Measurements from ENCODE around the gene COL26A1.
"Not testable (repeated sequence)": the region's sequence is repeated elsewhere in the genome, so short reads cannot be mapped to it uniquely, and the experiment has no call there.

COL26A1 gene

DNA sequence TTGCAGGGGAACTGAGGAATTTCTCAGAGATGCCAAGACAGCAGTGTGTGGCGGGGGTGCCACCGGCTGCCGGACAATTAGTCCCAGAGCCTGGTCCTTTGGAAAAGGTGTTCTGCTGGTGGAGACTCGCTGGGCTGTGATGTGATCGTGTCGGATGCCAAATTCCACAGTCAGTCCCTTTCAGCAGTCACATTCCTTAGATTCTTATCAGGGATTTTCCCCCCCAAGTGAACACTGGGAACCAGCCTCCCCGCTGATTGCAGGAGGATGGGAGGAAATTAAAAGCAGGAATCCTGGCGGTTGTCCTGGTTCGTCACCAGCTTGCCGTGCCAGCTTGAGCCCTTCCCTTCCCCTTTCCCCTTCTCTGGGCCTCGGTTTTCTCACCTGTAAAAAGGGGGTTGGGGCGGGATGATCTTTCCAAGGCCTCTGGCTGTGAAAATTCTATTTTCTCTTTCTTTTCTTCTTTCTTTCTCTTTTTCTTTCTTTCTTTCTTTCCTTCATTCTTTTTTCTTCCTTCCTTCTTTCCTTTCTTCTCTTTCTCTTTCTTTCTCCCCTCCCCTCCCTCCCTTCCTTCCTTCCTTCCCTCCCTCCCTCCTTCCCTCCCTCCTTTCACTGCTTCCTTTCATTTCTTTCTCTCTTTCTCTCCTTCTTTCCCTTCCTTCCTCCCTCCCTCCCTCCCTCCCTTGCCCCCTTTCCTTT, 39.6 kb downstream of the COL26A1 start:
- no peak for DNase-seq (ENCODE audit: low read depth)

DNA sequence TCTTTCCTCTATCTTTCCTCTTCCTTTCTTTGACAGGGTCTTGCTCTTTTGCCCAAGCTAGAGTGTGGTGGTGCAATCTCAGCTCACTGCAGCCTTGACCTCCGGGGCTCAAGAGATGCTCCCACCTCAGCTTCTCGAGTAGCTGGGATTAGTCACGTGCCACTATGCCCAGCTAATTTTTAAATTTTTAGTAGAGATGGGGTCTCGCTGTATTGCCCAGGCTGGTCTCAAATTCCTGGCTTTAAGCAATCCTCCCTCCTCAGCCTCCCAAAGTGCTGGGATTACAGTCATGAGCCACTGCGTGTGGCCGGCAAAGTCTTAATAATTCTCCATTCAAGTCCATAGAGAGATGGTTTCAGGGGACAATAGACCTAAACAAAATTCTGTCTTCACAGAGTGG, 40.2 kb downstream of the COL26A1 start:
- DNase-seq (ENCODE audit: low read depth), result no peak

DNA sequence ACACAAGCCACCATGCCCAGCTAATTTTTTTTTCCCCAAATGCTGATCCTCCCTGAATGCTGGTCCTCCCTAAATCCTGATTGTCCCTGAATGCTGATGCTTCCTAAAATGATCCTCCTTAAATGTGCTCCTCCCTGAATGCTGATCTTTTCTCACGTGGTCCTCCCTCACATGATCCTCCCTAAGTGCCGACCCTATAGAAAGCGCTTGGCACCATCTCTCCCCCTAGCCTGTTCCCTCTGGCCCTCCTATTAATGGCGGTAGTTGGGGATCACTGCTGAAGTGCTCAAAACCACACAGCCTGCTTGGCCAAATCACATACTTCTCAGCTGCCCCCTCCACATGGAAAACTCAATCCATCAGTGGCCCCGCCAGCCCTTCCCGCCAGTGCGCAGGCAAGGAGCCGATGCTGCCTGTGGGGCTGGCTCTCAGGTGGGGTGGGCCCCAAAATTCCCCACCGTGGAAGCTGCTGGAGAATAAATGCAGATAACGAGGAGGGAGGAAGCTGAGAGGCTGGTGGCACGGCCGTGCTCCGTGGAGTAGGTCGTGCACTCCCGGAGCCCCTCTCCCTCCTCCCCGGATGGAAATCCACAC, 42.9 kb downstream of the COL26A1 start:
- DNase-seq (ENCODE audit: low read depth), result no peak

DNA sequence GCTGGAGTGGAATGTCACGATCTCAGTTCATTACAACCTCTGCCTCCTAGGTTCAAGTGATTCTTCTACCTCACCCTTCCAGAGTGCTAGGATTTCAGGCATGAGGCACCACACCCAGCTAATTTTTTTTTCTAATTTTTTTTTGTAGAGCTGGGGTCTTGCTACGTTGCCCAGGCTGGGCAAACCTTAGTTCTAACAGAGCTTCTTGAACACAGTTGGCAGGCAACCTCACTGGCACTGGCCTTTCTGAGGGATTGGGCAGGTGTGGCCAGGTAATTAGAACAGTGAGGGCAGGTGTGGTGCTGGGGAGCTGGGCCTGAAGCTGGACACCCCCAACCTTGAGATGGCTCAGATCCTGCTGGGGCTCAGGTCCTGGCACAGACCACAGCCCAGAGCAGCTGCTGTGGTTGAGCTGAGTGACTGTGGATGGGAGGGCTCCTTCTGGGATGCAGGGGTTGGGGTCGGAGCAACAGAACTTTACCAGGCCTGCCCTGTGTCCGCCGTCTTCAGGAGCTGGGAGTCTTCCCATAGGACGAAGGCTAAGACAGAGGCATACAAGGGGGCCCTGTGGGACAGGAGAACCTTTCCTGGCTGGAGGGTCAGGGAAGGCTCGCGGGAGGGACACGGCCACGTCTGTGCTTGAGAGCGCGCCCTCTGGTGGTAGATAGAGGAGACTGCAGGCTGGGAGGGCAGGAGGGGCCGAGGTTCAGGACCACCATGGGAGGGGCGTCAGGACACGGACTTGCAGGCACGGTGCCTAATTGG, 48.2 kb downstream of the COL26A1 start:
- peak; percentile 10 for DNase-seq (ENCODE audit: low read depth)

DNA sequence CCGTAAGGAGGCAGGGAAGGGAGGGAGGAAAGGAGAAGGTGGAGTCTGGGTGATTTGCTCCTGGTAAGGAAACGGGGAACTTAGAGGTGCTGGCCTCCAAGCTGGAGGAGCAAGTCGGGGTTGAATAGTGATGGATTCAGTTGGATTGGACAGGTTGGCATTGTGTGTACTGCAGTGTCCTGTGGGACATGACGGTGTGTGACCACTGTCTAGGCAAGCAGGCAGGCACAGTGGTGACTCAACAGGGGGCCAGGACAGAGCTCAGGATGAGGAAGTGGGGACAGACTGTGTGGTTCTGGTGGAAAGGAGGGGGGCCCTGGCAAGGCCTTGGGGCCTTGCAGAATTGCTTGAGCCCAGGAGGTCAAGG, 48.8 kb downstream of the COL26A1 start:
- DNase-seq (ENCODE audit: low read depth), result no peak

DNA sequence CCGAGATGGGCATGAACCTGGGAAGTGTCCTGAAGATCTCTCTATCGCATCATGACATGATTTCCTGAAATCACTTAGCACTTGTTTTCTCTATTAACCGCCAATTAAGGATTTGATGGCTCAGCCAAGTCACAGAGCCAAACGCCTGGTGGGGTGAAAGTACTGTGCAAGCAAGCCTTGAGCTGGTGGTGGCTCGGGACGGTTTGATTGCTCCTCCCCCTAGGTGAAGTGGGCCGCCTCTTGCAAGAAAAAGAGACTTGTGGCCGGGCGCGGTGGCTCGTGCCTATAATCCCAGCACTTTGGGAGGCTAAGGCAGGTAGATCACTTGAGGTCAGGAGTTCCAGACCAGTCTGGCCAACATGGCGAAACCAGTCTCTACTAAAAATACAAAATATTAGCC, 50.3 kb downstream of the COL26A1 start:
- DNase-seq (ENCODE audit: low read depth), result no peak

DNA sequence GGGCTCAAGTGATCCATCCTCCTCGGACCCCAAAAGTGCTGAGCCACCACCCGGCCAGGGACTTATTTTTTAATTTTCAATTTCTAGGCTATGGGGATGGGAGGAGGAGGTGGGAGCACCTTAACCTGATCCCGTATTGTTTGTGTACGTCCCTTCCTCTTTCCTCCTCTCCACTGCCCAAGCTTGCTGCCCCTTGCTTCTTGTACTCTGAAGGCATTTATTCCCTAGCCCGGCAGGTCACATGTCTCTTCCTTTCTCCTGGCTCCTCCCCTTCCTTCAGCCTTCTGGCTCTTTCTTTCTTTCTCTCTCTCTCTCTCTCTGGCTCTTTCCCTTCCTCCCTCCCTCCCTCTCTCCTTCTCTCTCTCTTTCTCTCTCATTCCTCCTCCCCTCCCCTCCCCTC, 56.0 kb downstream of the COL26A1 start:
- no peak for DNase-seq (ENCODE audit: low read depth)

DNA sequence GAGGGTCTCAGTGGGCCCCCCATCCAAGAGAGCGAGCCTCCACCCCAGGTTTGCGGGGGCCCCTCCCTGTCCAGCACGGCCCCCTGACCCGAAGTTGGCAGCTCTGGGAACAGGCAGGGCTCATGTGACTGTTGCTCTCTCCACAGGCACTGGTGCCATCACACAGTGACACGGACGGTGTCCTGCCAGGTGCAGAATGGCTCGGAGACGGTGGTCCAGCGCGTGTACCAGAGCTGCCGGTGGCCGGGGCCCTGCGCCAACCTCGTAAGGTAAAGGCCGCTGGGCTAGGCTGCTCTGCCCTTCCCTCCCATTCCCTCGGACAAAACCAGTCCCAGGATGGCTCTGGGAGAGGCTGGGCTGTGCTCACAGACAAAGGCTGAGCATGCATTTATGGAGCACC, 57.2 kb downstream of the COL26A1 start:
- DNase-seq (ENCODE audit: low read depth), result no peak

DNA sequence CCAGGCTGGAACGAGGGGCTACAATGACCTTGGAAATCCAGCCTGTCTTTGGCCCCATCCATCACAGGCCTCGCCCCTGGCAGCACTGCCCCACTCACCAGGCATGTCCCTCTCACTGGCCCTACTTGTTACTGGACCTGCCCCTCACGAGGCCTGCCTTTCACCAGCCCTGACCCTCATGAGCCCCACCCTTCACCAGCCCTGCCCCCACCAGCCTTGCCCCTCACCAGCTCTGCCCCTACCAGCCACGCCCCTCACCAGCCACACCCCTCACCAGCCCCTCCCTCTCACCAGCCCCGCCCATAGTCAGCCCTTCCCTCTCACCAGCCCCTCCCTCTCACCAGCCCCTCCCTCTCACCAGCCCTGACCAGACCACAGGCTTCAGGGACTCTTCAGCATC, 57.8 kb downstream of the COL26A1 start:
- no peak for DNase-seq (ENCODE audit: low read depth)

DNA sequence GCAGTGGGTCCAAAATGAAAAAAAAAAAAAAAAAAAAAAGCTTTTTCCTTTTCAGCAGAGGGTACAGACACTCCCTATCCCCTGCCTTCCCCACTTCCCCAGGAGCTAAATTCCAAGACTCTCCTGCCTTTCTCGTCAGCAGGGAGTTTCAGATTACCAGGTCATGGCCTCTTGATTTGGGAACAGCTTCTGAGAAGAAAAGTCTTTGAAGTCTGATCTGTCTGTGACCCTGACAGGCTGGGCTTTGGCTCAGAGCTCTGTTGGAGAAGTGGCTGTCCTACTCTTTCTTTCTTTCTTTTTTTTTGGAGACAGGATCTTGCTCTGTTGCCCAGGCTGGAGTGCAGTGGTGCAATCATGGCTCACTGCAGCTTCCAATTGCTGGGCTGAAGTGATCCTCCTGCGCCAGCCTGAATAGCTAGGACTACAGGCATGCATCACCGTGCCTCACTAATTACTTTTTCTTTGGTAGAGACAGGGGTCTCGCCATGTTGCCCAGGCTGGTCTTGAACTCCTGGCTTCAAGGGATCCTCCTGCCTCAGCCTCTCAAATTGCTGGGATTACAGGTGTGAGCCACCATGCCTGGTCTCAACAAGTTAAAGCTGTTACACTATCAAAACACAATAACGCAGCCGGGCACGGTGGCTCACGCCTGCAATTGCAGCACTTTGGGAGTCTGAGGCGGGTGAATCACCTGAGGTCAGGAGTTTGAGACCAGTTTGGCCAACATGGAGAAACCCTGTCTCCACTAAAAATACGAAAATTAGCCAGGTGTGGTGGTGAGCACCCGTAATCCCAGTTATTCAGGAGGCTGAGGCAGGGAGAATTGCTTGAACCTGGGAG, 59.9 kb downstream of the COL26A1 start:
- DNase-seq (ENCODE audit: low read depth), result no peak

DNA sequence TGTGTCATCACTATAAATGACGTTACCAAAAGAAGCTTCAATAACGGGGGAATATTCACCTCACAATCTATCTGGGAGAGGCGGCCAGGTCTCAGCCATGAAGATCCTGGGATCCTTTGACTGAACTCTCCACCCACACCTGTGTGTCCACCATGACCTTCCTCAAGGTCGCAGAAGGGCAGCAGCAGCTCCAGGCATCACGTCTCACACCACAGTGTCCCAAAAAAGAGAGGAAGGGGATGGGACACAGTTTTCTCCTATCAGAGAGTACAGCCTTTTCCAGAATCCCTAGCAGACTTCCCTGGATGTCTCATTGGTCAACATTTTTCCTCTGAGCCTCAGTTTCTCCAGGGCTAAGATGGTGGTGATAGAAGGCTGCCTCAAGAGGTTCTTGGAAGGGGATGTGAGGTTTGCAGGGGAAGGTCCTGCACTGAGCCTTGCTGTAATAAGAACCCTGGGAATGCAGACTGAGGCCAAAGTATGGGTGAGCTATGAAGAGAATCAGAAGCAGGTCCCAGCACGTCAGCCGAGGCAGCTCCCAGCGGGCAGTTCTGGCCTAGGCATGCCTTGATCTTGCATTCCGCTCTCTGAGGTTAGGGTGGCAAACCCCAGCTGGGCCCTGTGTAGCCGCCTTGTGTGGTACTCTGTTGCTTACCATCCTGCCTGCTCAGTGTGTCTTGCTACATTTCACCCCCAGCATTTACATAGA, 63.8 kb downstream of the COL26A1 start:
- no peak for DNase-seq (ENCODE audit: low read depth)

DNA sequence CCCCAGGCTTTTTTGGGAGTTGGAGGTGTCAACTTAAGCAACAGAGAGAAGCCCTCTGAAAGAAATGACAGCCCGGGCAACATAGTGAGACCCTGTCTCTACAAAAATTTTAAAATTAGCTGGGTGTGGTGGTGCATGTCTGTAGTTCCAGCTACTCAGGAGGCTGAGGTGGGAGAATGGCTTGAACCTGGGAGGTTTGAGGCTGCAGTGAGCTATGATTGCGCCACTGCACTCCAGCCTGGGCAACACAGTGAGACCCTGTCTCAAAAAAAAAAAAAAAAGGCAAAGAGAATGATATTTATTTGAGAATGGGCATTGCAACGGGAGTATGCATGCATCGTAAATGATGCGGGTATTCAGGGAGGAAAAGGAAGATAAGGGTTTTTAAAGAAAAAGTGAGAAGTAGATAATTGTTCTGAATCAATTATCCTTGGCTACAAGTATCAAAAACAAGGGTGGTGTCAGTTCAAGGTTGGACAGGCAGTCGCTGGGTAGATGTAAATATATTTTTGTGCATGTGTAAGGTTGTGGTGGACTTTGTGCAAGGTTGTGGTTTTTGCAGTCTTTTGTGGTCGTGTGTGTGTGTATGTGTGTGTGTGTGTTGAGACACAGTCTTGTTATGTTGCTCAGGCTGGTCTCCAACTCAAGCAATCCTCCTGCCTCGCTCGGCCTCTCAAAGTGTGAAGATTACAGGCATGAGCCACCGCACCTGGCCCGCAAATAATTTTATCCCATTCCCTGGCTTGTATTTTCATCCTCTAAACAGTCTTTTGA, 65.6 kb downstream of the COL26A1 start:
- DNase-seq (ENCODE audit: low read depth), result no peak

DNA sequence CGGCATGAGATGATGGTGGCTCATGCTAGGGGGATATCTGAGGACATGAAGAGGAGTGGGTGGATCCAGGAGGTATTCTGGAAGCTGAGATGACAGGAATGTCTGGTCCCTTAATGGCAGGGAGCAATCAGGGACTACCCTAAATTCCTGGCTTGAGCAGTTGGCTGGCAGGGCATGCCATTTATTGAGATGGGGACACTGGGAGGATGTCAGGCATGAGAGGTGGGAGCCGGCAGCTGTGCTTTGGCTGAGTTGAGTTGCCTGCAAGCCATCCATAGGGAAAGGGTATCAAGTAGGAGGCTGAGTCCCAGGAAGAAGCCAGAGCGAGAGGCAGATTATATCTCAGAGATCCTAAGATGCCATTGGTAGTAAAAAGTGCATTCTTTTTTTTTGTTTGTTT, 69.6 kb downstream of the COL26A1 start:
- no peak for DNase-seq (ENCODE audit: low read depth)

DNA sequence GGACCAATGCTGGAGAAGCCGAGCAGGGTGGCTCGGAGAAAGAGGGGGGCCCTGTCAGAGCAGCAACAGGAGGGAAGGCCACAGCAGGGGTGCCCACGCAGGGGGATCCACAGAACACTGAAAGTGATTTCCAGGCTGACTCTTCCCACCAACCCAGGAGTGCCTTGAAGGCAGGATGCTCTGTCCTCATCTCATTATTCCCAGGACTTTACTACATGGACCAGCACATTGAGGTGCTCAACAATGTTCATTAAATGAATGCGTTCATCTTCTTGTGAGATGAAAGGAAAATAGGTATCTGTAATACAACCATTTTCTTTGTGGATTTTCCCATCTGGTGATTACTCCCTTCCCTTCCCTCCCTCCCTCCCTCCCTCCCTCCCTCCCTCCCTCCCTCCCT, 71.0 kb downstream of the COL26A1 start:
- DNase-seq (ENCODE audit: low read depth), result no peak

DNA sequence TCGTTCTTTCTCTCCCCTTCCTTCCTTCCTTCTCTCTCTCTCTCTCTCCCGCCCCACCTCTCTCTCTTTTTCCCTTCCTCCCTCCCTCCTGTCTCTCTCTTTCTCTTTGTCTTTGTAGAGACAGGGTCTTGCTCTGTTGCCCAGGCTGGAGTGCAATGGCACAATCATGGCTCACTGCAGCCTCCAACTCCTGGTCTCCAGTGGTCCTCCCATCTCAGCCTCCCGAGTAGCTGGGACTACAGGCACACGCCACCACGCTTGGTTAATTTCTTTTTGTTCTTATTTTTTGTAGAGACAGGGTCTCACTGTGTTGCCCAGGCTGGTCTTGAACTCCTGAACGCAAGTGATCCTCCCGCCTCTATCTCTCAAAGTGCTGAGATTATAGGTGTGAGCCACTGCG, 71.5 kb downstream of the COL26A1 start:
- not testable (repeated sequence) for DNase-seq (ENCODE audit: low read depth)

DNA sequence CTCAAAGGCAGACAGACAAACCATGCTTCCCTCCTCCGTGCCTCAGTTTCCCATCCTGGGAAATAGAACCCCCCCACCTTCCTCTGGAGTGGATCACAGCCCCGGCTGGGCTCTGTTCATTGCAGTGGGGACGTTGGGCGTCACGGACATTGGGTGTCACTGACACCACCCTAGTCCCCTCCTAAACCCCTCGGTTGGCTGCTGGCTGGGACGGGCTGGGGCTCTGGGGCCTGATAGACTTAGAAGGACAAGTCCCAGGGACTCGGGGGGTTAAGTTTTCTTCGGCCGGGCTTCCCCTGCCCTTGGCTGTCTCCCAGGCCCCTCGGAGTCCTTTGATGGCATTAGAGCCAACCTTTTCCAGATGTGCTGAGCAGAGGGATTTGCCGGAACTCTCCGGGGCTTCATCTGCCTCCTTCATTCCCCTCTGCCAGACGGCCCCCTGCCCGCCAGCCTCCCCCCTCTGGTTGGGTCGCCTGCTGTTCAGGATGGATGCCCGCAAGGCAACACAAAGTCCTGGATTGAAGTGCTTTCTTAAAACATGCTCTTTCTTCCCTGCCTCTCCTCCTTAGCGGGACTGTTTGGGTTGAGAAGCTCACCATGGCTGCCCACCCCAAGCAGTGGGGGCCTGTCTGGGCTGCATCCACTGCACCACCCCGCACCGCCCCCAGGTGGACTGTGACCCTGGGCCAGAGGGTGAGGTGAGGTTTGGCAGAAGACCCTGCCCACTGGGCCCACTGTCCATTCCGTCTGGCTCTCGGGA, 73.0 kb downstream of the COL26A1 start:
- DNase-seq (ENCODE audit: low read depth), result no peak

DNA sequence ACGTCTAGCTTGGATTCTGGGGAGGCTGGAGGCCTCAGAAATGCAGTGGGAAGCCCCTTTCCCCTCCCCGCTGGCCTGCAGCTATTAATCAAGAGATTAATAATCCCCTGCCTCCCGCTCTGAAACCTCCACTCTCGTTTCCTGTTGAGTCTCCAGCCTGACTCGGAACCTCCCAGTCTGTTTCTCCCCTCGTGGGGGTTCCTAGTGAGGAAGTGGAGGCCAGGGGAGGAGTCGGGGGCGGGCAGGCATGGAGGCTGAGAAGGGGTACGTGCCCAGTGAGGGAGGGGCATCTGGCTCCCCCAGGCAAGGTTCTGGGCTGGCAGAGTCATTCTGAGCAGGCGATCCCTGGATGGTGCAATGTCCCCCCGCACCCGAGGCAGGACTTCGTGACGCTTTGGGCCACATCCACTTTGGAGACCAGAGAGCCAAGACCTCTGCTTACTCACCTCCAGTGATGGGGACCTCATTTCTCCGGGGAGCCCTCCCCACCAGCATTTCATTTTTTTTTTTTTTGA, 73.6 kb downstream of the COL26A1 start:
- no peak for DNase-seq (ENCODE audit: low read depth)

DNA sequence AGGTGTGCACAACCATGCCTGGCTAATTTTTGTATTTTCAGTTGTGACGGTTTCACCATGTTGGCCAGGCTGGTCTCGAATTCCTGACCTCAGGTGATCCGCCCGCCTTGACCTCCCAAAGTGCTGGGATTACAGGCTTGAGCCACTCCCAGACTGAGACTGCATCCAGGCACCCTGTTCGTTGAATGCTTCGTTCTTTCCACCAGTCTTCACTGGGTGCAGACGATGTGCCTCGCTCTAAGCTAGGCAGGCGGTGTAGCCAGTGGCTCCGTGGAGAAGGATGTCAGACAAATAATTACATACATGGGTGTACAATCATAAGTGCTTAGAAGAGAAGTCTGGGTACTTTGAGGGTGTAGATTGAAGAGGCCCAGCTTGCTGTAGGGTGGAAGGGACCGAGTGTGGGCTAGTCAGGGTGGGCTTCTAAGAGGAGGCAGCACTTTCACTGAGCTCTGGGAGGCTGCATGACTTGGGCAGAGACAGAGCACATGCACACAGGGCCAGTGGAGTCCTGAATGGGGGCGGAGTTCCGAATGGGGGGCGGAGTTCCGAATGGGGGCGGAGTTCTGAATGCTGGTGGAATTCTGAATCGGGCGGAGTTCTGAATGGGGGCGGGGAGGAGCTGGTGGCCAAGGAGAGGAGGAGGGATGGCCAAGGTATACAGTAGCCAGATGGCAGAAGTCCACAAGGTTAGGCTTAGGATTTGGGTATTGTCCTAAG, 74.3 kb downstream of the COL26A1 start:
- no peak for DNase-seq (ENCODE audit: low read depth)

DNA sequence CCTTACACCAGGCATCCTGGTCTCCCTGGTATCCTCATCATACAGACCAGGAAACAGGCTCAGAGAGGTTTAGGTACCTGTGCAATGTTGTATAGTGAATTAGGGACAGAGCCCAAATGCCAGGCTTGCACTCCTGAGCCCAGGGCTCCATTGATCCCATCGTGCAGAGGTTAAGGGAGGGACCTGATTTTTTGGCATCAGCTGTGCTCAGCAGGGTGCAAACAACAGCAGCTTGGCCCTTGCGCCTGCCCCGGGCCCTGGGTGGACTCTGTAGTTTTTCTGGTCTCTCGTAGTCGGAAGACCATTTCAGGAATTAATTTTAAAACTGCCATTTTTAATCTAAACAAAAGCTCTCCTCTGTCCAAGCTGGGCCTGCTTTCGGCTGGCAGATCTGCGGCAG, 79.2 kb downstream of the COL26A1 start:
- DNase-seq (ENCODE audit: low read depth), result no peak
